Measurements from ENCODE around the gene LCE1C.

LCE1C gene, protein sequence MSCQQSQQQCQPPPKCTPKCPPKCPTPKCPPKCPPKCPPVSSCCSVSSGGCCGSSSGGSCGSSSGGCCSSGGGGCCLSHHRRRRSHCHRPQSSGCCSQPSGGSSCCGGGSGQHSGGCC
- total RNA-seq, result 0 reads per million in 3 experiments

DNA sequence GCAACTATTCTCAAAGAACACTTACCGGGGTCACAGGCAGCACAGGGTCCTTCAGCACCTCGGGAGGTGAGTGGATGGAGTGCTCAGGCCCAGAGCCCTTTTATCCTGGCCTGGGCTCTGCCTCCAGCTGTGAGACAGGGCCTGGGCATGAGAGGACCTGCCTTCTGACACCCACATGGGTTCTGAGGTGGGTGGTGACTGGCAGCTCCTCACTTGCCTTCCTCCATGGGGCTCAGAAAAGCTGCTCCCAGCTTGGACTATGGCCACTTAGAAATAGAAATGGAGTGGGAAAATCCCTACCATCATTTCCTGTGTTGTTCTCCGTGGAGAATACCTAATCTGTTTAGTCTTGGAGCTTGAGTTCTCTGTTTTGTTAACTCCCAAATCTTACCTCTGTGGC lies at the start of gene LCE1C:
Gene LCE1C, minus strand, starts transcription at position 76 of the 400 bp plus-strand sequence. CDS start 1,173 bp downstream, outside the sequence.
- DNase-seq, result no peak

DNA sequence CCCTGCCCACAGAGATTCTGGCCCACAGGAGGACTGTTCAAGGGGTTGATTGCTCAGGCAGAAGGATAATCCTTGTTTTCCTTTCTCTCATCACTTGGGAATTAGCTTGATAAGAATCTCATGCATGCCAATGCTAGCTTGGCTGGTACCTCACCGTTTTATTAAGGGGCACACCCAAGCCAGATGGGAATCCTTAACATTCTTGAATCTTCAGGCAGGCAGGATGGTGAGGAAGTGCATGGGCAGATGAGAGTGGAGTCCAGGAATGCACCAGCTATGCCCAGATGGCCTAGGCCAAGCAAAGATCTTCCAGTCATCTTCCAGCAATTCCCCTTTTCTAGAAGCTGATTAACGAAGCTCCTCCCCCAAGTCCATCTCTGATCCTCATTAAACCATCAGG lies 49.2 kb upstream of the LCE1C start:
- DNase-seq, result no peak

DNA sequence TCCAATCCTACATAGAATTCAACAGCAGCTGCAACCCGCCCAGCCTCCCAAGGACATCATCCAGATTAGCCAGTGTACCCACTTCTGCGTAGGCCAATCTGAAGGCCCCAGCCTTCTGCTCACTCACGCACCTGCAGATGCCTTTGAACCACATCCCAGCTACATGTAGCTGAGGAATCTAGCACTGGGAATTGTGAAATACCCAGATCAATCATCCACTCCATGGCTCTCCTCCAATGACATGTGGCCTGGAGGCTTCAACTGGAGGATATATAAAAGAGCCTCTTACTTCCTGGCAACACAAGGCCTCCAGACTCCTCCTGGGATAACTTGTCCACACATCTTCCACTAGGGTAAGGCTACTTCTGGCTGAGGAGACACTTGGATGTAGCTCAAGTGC lies 36.1 kb upstream of the LCE1C start, which contains the start of gene LCE6A:
Gene LCE6A, plus strand, starts transcription at position 301 of the 400 bp plus-strand sequence. CDS start 665 bp downstream, outside the sequence.
- no peak for DNase-seq

DNA sequence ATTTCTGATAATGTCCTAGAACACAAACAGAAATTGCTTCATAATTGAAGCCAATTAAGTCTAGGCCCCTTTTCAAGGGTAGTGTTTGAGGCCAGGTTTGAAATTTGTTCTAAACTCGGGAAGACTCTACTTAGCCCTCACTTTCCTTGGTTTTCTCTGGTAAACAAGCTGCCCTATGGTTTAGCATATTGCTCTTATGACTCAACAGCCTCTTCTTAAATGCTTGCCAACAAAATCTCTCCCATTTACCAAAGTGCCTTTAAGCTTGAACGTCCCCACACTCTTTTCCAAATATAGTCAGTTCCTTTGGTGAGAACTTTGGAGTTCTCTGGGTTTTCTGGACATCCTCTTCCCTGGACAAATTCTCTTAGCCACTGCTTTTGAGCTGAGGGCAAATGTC lies 30.4 kb upstream of the LCE1C start:
- no peak for DNase-seq

DNA sequence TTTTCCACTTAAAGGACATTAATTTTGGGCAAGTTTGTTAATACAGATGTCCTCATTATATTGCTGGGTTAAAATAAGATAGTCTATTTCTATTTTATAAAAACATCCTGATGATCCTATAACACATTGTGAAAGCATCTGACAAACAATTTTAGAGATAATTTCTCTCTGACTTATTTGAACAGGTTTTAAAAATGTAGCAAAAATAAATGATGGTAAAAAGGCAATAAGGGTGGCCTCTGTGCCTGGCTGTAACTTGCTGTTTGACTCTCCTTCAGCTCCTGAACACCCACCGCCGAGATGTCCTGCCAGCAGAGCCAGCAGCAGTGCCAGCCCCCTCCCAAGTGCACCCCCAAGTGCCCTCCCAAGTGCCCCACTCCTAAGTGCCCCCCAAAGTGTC lies 20.7 kb upstream of the LCE1C start, which contains the start of gene LCE1A:
Gene LCE1A, plus strand, starts transcription at position 301 of the 400 bp plus-strand sequence. Its CDS starts 0 bp downstream, at position 301.
- no peak for DNase-seq

DNA sequence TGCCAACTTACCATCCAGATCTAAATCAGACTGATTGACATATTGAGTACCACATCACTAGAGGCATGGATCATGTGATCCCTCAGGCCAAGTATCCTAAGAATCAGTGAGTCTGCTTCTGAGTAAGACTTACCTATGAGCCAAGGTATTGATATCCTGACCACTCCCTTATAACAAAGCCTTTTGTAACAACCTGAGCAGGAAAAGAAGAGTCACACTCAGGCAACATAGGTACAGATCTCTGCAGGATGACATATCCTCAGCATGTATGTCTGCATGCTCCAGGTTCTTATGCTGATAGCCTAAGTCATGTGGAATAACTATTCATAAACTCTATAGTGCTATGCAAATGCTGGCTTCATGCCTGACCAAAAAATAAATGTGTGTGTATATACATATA lies 18.5 kb upstream of the LCE1C start:
- DNase-seq, result no peak

DNA sequence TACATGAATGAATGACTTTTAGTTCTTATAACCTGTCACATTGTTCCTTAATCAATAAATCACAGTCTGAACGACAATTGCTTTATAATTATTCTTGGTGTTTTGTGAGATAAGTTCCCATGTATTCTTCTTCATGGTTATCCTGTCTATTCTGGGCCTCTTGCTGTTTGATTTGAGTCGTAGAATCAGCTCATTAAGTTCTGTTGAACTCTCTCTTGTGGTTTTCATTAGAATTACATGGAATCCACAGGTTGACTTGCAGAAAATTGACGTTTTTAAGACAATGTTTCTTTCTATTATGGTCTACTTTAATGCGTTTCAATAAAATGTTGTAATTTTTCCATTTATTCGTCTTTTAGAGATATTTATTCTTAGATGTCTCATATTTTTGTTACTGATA lies 16.8 kb upstream of the LCE1C start:
- DNase-seq, result no peak

DNA sequence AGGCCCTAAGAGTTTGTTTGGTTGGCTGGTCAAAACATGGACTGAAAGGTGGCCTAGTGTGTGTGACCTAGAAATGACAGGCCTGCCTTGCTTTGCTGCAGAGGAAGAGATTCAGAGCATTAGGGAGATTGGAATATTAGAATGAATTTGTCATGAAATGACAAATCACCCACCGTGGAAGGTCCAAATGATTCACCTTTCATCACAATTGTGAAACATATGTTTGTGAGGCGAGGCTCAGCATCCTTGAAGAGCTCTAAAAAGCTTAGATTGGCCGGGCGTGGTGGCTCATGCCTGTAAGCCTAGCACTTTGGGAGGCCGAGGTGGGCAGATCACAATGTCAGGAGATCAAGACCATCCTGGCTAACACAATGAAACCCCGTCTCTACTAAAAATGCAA lies 10.9 kb upstream of the LCE1C start:
- no peak for DNase-seq

DNA sequence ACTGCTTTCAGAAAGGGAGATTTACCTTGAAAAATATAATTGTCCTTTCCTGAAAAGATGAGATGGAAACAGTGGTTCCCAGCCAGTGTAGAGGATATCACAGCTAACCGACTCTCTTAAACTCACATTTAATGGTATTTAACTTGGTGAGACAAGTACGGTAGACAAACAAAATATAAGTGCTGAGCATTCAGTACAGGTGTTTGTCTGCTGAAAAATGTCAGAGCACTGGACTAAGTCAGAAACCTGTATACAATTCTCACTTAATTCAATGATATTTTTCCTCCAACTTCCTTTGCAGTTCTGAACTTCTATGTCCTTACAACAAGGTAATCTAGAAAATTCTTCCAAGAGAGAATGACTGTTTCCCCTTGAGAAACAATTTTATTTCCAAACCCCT lies 5.2 kb upstream of the LCE1C start, which contains the start of gene LCE1B:
Gene LCE1B, plus strand, starts transcription at position 301 of the 400 bp plus-strand sequence. CDS start 476 bp downstream, outside the sequence.
- no peak for DNase-seq

DNA sequence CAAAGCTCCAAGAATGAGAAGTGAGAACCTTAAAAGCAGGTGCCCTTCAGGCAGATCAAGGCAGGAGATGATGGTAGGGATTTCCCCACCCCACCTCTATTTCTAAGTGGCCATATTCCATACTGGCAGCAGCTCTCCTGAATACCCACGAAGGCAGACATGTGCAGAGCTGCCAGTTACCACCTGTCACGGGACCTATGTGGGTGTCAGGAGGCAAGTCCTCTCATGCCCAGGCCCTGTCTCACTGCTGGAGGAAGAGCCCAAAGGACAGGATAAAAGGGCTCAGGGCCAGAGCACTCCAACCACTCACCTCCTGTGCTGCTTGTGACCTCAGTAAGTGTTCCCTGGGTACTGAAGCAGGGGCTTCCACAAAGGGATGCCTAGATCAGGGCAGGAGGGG lies 4.6 kb upstream of the LCE1C start:
- no peak for DNase-seq

DNA sequence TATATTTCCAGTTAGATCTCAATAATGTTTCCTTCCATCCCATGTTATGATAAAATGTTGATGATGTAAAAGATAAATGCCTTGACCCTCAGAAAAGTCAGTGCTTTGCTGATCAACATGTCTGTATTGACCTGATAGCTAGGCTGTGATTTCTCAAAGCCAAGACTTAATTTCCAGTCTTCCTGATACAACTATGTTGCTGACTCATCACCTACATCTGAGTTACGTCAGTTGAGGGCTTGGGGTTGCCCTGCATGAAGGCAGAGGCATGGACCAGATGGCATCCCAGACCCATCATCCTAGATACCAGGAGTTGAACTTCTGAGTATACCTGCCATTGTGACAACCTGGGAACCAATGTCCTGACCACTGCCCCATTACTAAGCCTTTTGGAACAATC lies 5.1 kb downstream of the LCE1C start:
- DNase-seq, result no peak

DNA sequence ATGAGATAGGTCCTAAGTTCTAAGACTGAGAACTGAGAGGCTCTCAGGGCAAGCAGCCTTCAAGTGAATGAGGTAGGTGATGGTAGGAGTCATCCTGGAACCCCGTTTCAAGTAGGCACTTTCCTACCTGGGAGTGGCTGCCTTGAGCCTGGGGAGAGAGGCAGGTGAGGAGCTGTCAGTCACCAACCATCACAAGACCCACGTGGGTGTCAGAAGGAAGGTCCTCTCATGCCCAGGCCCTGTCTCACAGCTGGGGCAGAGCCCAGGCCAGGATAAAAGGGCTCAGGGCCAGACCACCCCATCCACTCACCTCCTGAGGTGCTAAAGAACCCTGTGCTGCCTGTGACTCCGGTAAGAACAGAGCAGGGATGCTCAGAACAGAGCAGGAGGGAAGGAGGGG lies 10.0 kb downstream of the LCE1C start, which contains the start of gene LCE1D:
Gene LCE1D, plus strand, starts transcription at position 301 of the 400 bp plus-strand sequence. CDS start 1,074 bp downstream, outside the sequence.
- DNase-seq, result no peak

DNA sequence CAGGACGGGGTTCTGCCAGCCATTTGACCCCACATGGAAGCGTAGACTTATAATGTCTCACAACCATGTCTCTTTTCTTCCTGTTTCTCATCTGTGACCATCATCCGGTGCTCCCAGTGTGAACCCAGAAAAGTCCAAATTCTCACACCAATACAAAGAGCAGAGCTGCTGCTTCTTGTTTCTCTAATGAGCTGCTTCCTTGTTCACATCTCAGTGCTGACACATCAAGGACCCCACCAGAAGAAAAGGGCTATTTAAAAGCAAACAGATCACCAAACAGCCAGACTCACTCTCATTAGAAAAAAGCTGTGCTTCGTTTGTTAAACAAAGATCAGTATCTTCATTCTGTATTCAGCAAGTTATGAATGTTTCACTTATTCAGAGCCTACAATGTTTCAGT lies 10.8 kb downstream of the LCE1C start:
- no peak for DNase-seq

DNA sequence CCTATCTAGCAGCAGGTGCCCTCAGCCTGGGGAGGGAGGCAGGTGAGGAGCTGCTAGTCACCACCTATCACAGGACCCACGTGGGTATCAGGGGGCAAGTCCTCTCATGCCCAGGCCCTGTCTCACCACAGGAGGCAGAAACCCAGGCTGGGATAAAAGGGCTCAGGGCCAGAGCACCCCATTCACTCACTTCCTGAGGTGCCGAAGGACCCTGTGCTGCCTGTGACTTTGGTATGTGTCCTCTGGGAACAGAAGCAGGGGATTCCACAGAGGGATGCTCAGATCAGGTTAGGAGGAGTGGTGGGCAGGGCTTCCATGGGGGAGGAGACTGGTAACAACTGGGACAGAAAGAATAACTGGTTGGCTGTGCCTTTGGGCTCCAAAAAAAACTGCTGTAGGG lies 20.4 kb downstream of the LCE1C start, which contains the start of gene LCE1E:
Gene LCE1E, plus strand, starts transcription at position 181 of the 400 bp plus-strand sequence. CDS start 1,043 bp downstream, outside the sequence.
- DNase-seq, result no peak

DNA sequence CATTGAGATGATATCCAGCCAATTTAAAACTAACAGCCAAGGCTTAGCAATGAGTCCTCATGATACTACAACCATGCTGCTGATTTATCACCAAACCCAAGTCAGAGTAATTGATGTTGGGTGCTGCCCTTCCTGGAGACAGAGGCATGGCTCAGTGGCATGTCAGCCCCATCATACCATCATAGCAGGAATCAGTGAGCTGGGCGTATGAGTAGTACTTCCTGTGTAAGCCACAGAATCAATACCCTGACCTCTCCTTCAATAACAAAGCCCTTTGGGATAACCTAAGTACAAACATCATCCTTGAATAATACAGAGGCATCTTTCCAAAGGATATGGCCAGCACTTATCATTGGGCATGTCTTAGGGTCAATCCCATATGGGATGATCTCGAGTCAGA lies 23.4 kb downstream of the LCE1C start:
- DNase-seq, result no peak

DNA sequence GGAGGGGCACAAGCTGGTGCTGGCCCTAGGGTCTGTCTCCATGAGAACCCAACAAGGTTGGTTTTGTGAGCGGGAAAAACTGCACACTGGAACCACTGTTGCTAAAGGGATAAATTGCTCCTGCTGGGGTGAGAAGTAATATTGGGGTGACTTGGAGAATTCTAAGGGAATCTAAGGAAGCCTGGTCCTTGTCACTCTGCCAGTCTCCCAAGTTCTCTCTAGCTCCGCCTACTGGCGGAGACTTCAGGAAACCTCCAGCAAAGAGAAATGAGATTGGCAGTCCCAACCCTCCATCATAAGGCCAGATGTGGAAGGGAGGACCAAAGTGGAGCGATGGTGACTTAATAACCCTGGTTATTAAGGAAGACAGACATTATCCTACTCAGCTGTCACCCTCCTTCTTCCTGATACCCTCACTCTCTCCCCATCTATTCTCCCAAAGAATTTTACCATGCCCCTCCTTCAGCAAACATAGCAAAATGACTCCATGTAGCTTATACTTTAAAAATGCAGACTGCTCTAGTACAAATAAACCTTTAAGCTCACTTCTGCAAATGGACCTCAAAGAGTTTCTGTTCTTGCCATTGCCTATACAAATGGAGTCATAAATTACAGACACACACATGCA lies 28.8 kb downstream of the LCE1C start:
- DNase-seq, result no peak

DNA sequence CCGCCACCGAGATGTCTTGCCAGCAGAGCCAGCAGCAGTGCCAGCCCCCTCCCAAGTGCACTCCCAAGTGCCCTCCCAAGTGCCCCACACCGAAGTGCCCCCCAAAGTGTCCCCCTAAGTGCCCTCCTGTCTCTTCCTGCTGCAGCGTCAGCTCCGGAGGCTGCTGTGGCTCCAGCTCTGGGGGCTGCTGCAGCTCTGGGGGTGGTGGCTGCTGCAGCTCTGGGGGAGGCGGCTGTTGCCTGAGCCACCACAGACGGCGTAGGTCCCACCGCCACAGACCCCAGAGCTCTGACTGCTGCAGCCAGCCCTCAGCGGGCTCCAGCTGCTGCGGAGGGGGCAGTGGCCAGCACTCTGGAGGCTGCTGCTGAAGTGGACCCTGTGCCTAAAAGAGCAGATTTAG lies 30.1 kb downstream of the LCE1C start:
- no peak for DNase-seq

DNA sequence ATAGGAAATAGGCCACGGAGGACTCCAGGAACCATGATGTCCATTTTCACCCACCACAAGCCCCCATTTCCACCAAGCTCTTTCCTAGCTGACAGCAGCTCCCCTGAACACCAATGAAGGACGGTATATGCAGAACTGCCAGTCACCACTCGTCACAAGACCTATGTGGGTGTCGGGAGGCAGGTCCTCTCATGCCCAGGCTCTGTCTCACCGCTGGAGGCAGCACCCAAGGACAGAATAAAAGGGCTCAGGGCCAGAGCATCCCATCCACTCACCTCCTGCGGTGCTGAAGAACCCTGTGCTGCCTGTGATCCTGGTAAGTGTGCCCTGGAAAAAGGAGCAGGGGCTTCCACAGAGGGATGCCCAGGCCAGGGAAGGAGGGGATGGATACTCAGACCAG lies 31.6 kb downstream of the LCE1C start, which contains the start of gene LCE1F:
Gene LCE1F, plus strand, starts transcription at position 266 of the 400 bp plus-strand sequence. CDS start 1,232 bp downstream, outside the sequence.
- no peak for DNase-seq

DNA sequence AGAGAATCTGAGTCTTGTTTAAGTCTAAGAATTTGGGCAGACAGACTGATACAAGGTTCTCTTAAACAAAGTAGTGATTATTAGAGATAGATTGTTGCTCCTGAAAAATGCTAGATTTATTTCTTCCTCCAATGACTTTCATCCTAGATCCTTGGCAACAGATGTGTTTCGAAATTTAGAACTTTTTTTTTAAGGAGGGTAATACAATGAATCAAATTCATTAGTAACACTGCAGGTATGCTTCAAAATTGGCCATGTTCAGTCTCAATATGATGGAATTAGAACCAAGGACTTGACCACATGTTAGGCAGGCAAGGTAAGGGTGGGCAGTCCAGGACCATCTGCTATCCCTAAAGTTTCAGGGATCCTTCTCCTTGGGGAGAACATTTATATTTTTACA lies 36.0 kb downstream of the LCE1C start:
- no peak for DNase-seq

DNA sequence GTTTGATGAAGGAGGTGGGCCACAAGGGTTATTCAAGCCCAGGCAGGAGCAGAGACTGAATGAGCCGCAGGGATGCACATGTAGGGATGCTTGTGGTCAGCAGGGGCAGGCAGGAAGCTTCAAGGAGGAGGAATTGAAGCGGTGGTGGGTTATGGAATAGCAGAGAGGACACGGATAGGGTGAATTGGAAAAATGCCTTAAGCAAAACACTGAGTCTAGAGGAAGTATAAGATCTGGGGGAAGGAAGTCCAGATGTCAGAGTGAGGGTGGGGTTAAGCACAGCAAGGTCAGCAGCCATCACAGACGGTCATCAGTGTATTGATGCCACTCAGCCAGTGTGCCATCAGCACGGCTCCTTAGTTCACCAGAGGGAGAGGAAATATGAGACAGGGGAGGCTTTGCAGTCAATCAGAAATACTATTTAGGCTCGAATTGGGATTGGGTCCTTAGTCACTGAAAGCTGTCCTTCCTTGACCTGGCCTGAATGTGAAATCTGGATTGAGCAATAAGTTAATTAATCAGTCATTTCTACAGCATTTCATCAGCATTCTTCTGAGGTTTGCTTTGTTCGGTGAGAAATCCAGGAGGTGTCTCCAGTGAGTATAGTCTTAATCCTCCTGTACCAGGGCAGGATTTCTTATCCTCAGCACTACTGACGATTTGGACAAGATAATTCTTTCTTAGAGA lies 37.5 kb downstream of the LCE1C start:
- DNase-seq, result no peak

DNA sequence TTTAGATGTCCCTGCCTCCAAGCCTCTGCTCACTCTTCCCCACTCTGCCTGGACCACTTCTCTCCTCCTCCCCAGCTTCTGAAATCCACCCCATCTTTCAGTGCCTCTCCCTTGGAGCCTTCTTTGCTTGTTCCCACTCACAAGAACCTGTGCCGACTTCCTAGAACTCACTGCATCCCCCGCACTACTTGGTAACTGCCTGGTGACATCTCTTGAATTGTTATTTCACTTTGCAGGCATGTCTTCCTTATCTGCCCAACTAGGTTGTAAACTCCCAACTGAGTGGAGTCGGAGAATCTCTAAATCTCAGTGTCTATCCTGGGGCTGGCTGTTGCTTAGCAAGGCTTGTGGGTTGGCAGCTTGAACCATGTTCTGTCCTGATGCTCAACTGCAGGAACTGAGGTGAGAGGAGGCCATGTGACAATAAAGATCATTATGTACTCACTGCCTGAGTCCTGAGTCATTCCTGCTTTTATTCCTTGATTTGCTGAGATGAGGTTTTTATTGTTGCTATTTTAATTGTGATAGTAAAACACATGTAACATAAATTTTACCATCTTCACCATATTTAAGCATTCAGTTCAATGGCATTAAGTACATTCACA lies 44.7 kb downstream of the LCE1C start:
- no peak for DNase-seq

DNA sequence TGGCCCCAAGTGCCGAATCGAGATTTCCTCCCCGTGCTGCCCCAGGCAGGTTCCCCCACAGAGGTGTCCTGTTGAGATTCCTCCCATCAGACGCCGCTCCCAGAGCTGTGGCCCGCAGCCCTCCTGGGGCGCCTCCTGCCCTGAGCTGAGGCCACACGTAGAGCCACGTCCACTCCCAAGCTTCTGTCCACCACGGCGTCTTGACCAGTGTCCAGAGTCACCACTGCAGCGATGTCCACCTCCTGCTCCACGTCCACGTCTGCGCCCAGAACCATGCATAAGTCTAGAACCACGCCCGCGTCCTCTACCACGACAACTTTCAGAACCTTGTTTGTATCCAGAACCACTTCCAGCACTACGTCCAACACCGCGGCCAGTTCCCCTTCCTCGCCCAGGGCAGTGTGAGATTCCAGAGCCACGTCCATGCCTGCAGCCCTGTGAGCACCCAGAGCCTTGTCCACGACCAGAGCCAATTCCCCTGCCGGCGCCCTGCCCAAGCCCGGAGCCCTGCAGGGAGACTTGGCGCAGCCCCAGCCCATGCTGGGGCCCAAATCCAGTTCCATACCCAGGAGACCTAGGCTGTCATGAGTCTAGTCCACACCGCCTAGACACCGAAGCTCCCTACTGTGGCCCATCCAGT lies 45.8 kb downstream of the LCE1C start:
- DNase-seq, result no peak
